Mesothelial cell of epicardium (in vitro differentiated cells): ENCODE results near the gene MYO9B. TPM values are rescaled to one million over a fixed set of nuclear protein-coding genes. Genes with fewer than 3 reads are reported as not detected.

Experiments used
- DNase-seq, 2 experiments: peaks; one replicate each; pipeline ENCODE4 v3.0.0; 2021; ENCODE audit warnings: low spot score in 2 of 2; ENCODE audit not compliant: unreplicated experiment in 2 of 2
- H3K27ac Mint-ChIP-seq: 2 replicates; pipeline ENCODE4 v1.8.0; 2021; ENCODE audit warnings: mixed read lengths
- H3K27me3 Mint-ChIP-seq: 2 replicates; pipeline ENCODE4 v1.8.0; 2021; ENCODE audit warnings: low read depth, mixed read lengths
- H3K36me3 Mint-ChIP-seq: 2 replicates; pipeline ENCODE4 v1.8.0; 2021; ENCODE audit warnings: mixed read lengths
- H3K4me1 Mint-ChIP-seq: 2 replicates; pipeline ENCODE4 v1.8.0; 2021; ENCODE audit warnings: mixed read lengths
- H3K4me3 Mint-ChIP-seq: 2 replicates; pipeline ENCODE4 v1.8.0; 2021; ENCODE audit warnings: mild to moderate bottlenecking, moderate library complexity, mixed read lengths
- H3K9me3 Mint-ChIP-seq: 2 replicates; pipeline ENCODE4 v1.8.0; 2021; ENCODE audit warnings: mixed read lengths
- total RNA-seq: library from RNA; stranded (reverse); gene quantifications from 3 replicates; pipeline ENCODE4 v1.2.1, GENCODE V29; 2021
- TF ChIP-seq, protein P1 (sequence below): fragments of 200-600 bp; sonication (generic); IDR thresholded peaks from one replicate; pipeline ENCODE4 v1.5.0; 2021; ENCODE audit warnings: antibody characterized with exemption; ENCODE audit not compliant: unreplicated experiment

The MYO9B gene
- total RNA-seq, 1 donor from 2014 or later = 90.8 TPM

DNA sequence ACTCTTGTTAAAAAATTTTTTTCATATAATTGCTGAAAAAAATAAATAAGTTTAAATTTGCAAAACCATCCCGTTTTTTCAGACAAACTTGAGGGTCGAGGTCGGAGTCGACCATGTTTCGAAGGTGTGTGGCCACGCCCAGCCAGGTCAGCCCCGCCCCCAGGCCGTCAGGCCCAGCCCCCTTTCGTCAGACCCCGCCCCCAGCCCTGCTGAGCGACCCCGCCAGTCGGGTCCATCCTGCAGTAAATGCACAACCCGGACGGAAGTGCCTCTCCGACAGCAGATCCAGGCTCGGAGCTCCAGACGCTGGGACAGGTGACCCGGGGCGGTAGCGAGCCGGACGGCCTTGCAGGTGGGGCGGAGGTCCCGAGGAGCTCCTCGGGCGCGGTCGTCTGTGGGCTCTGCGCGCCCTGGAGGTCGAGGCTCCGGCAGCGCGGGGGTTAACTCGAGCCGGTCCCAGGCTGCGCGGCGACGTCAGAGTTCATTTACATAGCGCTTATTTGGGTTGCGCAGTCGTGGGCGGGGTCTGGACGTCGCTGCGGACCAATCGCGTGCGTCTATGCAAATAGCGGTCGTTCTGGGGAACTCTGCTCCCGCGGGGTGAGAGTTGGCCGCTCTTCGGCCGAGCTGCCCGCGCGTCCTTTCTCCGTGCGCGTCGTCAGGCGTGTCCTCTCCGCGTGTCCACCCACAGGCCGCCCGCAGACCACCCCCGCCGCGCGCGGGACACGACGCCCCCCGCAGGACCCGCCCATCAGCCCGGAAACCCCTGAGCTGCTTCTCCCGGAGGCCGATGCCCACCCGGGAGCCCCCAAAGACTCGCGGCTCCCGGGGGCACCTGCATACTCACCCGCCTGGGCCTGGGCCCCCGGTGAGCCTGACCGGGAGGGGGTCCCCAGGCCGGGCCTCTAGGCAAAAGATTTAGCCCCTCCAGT, 150.7 kb downstream of the MYO9B start, which contains the start of gene OCEL1:
TSS of gene OCEL1 (plus strand) at position 225 of the 932 bp plus-strand sequence. CDS start at position 247, 22 bp downstream.
- Mint-ChIP-seq H3K4me1 (peaks cover 4% of the 10 kb centered on the region), H3K9me3 (no peaks in the 10 kb centered on the region), H3K4me3 (peak within 1 kb of the TSS; percentile 84), H3K36me3 (peaks cover 4% of the 10 kb centered on the region), H3K27me3 (no peaks in the 10 kb centered on the region), H3K27ac (peak within 1 kb of the TSS; percentile 98)
- DNase-seq = peak; percentile 91 to 96
- TF ChIP-seq, protein P1, sequence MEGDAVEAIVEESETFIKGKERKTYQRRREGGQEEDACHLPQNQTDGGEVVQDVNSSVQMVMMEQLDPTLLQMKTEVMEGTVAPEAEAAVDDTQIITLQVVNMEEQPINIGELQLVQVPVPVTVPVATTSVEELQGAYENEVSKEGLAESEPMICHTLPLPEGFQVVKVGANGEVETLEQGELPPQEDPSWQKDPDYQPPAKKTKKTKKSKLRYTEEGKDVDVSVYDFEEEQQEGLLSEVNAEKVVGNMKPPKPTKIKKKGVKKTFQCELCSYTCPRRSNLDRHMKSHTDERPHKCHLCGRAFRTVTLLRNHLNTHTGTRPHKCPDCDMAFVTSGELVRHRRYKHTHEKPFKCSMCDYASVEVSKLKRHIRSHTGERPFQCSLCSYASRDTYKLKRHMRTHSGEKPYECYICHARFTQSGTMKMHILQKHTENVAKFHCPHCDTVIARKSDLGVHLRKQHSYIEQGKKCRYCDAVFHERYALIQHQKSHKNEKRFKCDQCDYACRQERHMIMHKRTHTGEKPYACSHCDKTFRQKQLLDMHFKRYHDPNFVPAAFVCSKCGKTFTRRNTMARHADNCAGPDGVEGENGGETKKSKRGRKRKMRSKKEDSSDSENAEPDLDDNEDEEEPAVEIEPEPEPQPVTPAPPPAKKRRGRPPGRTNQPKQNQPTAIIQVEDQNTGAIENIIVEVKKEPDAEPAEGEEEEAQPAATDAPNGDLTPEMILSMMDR = no peak

DNA sequence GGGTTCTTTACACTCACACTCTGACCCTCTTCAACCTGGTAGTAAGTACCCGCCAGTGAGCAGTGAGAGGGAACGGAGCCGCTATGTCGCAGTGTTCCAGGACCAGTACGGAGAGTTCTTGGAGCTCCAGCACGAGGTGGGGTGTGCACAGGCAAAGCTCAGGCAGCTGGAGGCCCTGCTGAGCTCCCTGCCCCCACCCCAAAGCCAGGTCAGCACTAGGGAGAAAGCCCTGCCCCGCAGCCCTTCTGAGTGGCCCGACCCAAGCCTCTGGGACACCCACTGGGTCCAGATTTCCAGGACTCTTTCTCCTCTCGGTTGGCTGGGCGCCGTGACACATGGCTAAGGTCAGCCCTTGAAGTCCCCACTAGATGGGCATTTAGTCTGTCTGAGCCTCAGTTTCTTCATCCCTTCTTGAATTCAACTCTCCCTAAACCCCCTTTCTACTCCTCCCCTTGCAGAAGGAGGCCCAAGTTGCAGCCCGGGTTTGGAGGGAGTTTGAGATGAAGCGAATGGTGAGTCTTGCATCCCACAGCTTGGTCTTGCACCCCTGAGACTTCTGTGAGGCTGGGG, 152.3 kb downstream of the MYO9B start:
- Mint-ChIP-seq H3K9me3 (no peaks in the 10 kb centered on the region), H3K4me1 (peaks cover 4% of the 10 kb centered on the region), H3K27ac (no peak overlapping the region), H3K4me3 (no peak overlapping the region), H3K36me3 (peaks cover 11% of the 10 kb centered on the region), H3K27me3 (no peaks in the 10 kb centered on the region)
- DNase-seq = no peak
- TF ChIP-seq, protein P1 = no peak

DNA sequence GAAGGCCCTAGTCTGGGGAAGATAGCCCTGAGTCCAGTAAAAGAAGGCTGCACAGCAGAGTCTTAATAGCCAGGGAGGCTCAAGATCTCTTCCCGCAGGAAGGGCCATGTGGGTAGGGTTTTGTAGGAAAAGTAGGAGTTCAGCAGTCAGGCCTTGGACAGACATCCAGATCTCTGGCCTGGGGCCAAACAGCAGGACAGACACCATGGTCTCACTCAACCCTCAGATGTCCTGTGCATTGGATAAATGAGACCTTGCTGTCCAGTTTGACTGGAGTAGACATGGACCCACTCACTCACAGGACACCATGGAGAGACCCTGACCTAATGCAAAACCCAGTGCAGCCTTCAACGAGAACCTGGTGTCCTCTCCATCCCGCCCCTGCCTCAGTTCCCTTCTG, 154.3 kb downstream of the MYO9B start:
- TF ChIP-seq, protein P1 = no peak

DNA sequence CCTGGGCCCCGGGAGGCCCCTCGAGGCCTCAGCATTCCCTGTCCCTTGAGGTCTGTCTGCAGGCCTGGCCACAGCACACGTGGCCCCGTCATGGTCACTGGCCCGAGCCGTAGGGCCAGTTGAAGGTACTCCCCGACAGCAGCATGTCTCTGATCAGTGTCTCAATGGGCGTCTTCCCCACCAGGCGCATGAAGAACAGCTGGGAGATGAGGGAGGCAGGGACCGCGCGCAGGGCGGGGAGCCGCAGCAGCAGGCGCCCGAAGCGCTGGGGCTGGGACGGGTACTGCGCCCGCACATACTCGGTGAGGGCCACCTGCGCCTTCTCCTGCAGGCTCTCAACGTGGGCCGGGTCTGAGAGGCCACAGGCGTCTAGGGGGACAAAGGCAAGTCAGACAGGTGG, 156.7 kb downstream of the MYO9B start:
- Mint-ChIP-seq H3K4me1 (peaks cover 7% of the 10 kb centered on the region), H3K27ac (no peak overlapping the region)

More for the DNA sequence above, 154.3 kb downstream of the MYO9B start:
- Mint-ChIP-seq H3K4me3 (no peak overlapping the region), H3K9me3 (no peaks in the 10 kb centered on the region), H3K36me3 (peaks cover 11% of the 10 kb centered on the region), H3K27me3 (no peaks in the 10 kb centered on the region), H3K27ac (no peak overlapping the region), H3K4me1 (peaks cover 4% of the 10 kb centered on the region)
- no peak for DNase-seq

DNA sequence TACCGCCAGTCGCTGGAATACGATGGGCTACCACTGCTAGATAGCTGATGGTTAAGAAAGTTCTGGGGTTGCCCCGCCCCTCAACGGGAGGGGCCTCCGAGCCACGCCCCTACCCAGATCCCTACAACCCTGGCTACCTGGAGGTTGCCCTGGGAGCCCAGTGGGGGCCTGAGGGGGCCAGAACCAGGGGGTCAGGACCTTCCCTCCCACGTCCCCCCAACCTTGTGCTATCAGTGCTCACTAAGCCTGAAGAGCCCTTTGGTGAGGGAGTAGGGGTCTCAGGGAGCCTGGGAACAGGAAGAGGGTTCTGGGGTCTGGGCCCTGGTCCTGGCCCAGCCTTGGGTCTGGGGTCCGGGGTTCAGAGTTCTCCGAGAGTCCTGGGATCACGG, 159.3 kb downstream of the MYO9B start:
- Mint-ChIP-seq H3K27ac (no peak overlapping the region), H3K36me3 (peaks cover 14% of the 10 kb centered on the region), H3K9me3 (no peaks in the 10 kb centered on the region), H3K27me3 (no peaks in the 10 kb centered on the region), H3K4me3 (peak overlapping the region; percentile 56), H3K4me1 (peaks cover 11% of the 10 kb centered on the region)
- TF ChIP-seq, protein P1 = no peak
- no peak for DNase-seq

More for the DNA sequence above, 156.7 kb downstream of the MYO9B start:
- TF ChIP-seq, protein P1 = no peak
- H3K9me3 Mint-ChIP-seq = no peaks in the 10 kb centered on the region
- H3K4me3 Mint-ChIP-seq = no peak overlapping the region
- peaks cover 10% of the 10 kb centered on the region for H3K36me3 Mint-ChIP-seq
- H3K27me3 Mint-ChIP-seq = no peaks in the 10 kb centered on the region
- no peak for DNase-seq
